Loucy (cell line): ENCODE data around the gene NLGN1.

Source experiments
- H2AFZ ChIP-seq: fragments of 200-600 bp; sonication (generic); 2 replicates; pipeline ENCODE4 v1.6.0; 2016; ENCODE audit warnings: antibody characterized with exemption, mild to moderate bottlenecking, low read length, moderate library complexity
- H3F3A ChIP-seq: fragments of 200-600 bp; 2 replicates; pipeline ENCODE4 v1.6.0; 2016; ENCODE audit warnings: antibody characterized with exemption, low read depth, mild to moderate bottlenecking
- H3K27me3 ChIP-seq: fragments of 200-600 bp; sonication (generic); 2 replicates; pipeline ENCODE4 v1.6.1; 2014; ENCODE audit warnings: low read length, mild to moderate bottlenecking; ENCODE audit not compliant: insufficient read depth, poor library complexity, severe bottlenecking
- H3K36me3 ChIP-seq: fragments of 200-600 bp; sonication (generic); 2 replicates; pipeline ENCODE4 v1.6.1; 2016; ENCODE audit warnings: low read length; ENCODE audit not compliant: insufficient read depth
- H3K4me1 ChIP-seq: fragments of 200-600 bp; sonication (generic); 2 replicates; pipeline ENCODE4 v1.5.1; 2014; ENCODE audit warnings: low read length, mild to moderate bottlenecking; ENCODE audit not compliant: insufficient read depth, poor library complexity, severe bottlenecking
- H3K4me2 ChIP-seq: fragments of 200-600 bp; sonication (generic); 2 replicates; pipeline ENCODE4 v1.6.0; 2014; ENCODE audit warnings: antibody characterized with exemption, low read length, low read depth, mild to moderate bottlenecking; ENCODE audit not compliant: poor library complexity, severe bottlenecking
- H3K4me3 ChIP-seq: fragments of 200-600 bp; sonication (generic); 2 replicates; pipeline ENCODE4 v1.5.1; 2014; ENCODE audit warnings: low read length, mild to moderate bottlenecking, mixed read lengths; ENCODE audit not compliant: poor library complexity, severe bottlenecking
- H3K79me2 ChIP-seq: fragments of 200-600 bp; sonication (generic); 2 replicates; pipeline ENCODE4 v1.6.1; 2014; ENCODE audit warnings: low read length; ENCODE audit not compliant: insufficient read depth
- H3K9ac ChIP-seq: fragments of 200-600 bp; sonication (generic); 2 replicates; pipeline ENCODE4 v1.6.0; 2014; ENCODE audit warnings: mild to moderate bottlenecking, low read depth, low read length, moderate library complexity; ENCODE audit not compliant: poor library complexity, severe bottlenecking
- H3K9me2 ChIP-seq: fragments of 200-600 bp; sonication (generic); replicated peaks from 2 replicates; pipeline ENCODE4 v1.6.1; 2016; ENCODE audit warnings: low read depth, low read length, mixed read lengths
- H3K9me3 ChIP-seq: fragments of 200-600 bp; sonication (generic); 2 replicates; pipeline ENCODE4 v1.6.1; 2014; ENCODE audit warnings: mild to moderate bottlenecking, antibody characterized with exemption, low read length, low read depth; ENCODE audit not compliant: insufficient read depth
- H4K20me1 ChIP-seq: fragments of 200-600 bp; sonication (generic); 2 replicates; pipeline ENCODE4 v1.6.0; 2014; ENCODE audit warnings: antibody characterized with exemption, low read length, mild to moderate bottlenecking; ENCODE audit not compliant: insufficient read depth, poor library complexity, severe bottlenecking
- CTCF ChIP-seq: fragments of 200-600 bp; sonication (generic); conservative IDR thresholded peaks from 2 replicates; pipeline ENCODE4 v1.5.1; 2014; ENCODE audit warnings: mild to moderate bottlenecking, antibody characterized with exemption, low read length
- EZH2phosphoT487 ChIP-seq: fragments of 200-600 bp; IDR thresholded peaks from 2 replicates; pipeline ENCODE4 v1.6.1; 2018; ENCODE audit warnings: antibody characterized with exemption, mild to moderate bottlenecking, moderate library complexity, borderline replicate concordance

NLGN1 gene

GRCh38 chr3:174197416-174197815 lies 799.9 kb downstream of the NLGN1 start:
- Histone ChIP-seq H4K20me1 (no peaks in the 10 kb centered on the region), H3K9me3 (no peaks in the 10 kb centered on the region), H3K4me2 (no peak overlapping the region), H3K9ac (no peak overlapping the region), H3K79me2 (no peaks in the 10 kb centered on the region), H3K4me3 (no peak overlapping the region), H2AFZ (no peak overlapping the region), H3K36me3 (no peaks in the 10 kb centered on the region), H3F3A (no peaks in the 10 kb centered on the region), H3K4me1 (no peaks in the 10 kb centered on the region), H3K9me2 (no peaks in the 10 kb centered on the region), H3K27me3 (no peaks in the 10 kb centered on the region)
- TF ChIP-seq EZH2phosphoT487 (no peak), CTCF (no peak)

- TF ChIP-seq EZH2phosphoT487 (no peak), CTCF (no peak)
- Histone ChIP-seq H3K36me3 (no peaks in the 10 kb centered on the region), H3K9me3 (no peaks in the 10 kb centered on the region), H3K9ac (no peak overlapping the region), H3K9me2 (no peaks in the 10 kb centered on the region; the same call in 1 of the 2 replicates), H3K4me3 (no peak overlapping the region), H2AFZ (no peak overlapping the region), H3K27me3 (no peaks in the 10 kb centered on the region), H3K4me2 (no peak overlapping the region), H4K20me1 (no peaks in the 10 kb centered on the region), H3F3A (no peaks in the 10 kb centered on the region), H3K79me2 (no peaks in the 10 kb centered on the region), H3K4me1 (no peaks in the 10 kb centered on the region)
These were observed 800.7 kb downstream of the NLGN1 start for GRCh38 chr3:174198199-174198598.

DNA sequence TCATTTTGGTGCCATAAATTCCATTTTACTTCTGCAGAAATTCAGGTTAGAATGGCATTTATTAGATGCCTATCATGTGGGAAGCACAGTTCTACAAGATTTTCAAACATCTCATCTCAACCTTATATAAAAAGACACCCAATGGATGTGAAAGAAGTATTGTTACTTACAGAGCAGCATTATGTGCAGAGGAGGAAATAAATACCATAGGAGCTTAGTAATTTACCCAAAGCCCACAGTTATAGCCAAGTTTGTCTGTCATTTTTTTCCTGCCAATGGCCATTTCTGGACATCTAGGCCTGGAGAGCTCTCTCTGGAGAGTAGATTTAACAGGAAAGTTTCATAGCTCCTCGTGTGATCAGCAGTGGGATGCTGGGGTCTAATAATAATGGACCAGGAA lies 802.2 kb downstream of the NLGN1 start:
- Histone ChIP-seq H3K4me2 (no peak overlapping the region), H2AFZ (no peak overlapping the region), H3K79me2 (no peaks in the 10 kb centered on the region), H4K20me1 (no peaks in the 10 kb centered on the region), H3K9me3 (no peaks in the 10 kb centered on the region), H3K36me3 (no peaks in the 10 kb centered on the region), H3F3A (no peaks in the 10 kb centered on the region), H3K9ac (no peak overlapping the region), H3K27me3 (no peaks in the 10 kb centered on the region), H3K4me3 (no peak overlapping the region), H3K9me2 (no peaks in the 10 kb centered on the region; the same call in 1 of the 2 replicates), H3K4me1 (no peaks in the 10 kb centered on the region)
- TF ChIP-seq CTCF (no peak), EZH2phosphoT487 (no peak)
